ENCODE measurements around the gene SPINK1.
"Not testable (repeated sequence)": the region's sequence is repeated elsewhere in the genome, so short reads cannot be mapped to it uniquely, and the experiment has no call there.

SPINK1 gene

DNA sequence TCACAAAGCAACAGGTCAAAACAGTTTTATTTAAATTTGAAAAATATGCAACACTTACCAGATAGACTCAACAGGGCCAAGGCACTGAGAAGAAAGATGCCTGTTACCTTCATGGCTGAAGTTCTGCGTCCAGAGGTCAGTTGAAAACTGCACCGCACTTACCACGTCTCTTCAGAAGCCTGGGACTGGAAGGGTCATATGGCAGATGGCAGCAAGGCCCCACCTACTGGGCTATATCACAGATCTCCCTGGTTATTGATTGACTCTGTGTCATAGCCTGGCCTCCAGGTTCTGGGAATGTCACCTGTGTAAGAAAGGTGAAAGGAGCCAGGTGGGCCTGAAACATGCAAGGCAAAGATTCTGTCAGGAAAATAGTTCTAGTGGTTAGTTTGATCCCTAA lies at the start of gene SPINK1:
Gene SPINK1 (minus strand): TSS at position 207 of the 400 bp plus-strand sequence. CDS start 94 bp downstream, at position 113.
- no peak for DNase-seq (ENCODE audit: low read depth)

GRCh38 chr5:147880487-147880886 lies 49.0 kb upstream of the SPINK1 start:
- no peak for DNase-seq (ENCODE audit: low read depth)

DNA sequence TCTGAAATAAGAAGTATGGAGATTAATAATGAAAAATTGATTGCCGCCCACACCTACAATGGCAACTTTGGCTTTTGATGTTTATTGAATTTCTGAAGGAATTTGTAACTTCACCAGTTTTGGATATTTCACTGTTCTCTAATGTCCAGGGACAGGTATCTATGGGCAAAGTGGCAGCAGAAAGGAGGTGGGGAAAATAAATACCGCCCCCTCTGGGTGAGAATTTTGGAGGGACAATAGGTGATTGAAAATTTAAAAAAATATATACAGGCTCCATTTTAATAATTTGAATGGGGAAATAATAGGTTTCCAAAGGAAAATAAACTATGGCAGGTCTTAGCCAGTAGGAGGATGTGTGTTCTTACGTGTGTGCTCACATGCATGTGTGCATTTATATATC lies 48.3 kb upstream of the SPINK1 start:
- no peak for DNase-seq (ENCODE audit: low read depth)

GRCh38 chr5:147878066-147878759 lies 46.7 kb upstream of the SPINK1 start, which contains the start of gene SCGB3A2:
SCGB3A2 (plus strand) TSS chr5:147878711; CDS start chr5:147878804, 93 bp downstream.
- DNase-seq (ENCODE audit: low read depth), result no peak

DNA sequence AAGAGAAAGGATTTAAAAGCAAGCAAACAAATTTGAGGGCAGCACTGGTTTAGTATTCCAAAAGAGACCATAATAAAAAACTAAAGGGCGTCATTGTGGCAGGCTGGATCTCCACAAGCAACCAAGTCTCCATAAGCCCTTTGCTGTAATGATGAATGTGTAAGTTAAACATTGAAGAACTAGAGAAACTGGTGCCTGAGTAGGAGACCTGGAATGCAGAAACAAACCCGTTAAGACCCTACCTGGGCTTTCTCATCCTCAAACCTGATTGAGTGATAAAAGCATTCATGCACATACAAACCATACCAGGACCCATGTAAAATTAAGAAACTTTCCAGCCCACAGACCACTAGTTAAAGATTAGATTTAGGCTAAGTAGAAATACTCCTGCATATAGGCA lies 45.2 kb upstream of the SPINK1 start:
- no peak for DNase-seq (ENCODE audit: low read depth)

GRCh38 chr5:147876141-147876540 lies 44.7 kb upstream of the SPINK1 start:
- no peak for DNase-seq (ENCODE audit: low read depth)

DNA sequence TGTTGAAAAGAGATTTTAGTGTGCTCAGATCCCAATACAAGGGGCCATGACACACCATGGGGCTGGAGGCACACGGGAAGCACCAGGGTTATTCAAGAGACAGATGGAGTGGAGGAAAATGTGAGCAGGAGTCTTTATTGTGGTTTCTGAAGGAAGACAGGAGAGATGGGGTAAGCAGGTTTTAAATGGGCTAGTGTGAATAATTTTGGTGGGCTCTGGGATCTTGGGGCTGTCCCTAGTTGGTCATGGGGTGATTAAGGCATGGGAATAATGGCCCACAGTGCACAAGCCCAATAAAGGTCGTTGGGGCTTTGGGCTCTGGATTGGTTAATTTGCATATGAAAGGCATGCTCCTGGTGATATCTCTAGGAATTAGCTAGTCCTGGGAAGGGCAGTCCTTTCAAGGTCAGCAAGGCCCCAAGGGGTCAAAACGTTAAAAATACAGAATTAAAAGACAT lies 43.5 kb upstream of the SPINK1 start:
- no peak for DNase-seq (ENCODE audit: low read depth)

DNA sequence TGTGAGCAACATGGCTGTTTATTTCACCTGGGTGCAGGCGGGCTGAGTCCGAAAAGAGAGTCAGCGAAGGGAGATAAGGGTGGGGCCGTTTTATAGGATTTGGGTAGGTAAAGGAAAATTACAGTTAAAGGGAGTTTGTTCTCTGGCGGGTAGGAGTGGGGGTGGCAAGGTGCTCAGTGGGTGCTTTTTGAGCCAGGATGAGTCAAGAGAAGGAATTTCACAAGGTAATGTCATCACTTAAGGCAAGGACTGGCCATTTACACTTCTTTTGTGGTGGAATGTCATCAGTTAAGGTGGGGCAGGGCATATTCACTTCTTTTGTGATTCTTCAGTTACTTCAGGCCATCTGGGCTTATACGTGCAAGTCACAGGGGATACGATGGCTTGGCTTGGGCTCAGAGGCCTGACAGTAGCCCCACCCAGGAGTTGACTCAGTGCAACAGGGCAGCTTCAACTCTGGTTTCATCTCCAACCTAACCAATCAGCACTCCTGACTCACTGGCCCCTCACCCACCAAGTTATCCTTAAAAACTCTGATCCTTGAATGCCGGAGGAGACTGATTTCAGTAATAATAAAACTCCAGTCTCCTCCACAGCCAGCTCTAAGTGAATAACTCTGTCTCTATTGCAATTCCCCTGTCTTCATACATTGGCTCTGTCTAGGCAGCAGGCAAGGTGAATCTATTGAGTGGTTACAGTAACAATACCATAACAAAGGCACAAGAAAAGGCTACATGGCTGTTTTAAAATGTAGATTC lies 42.8 kb upstream of the SPINK1 start:
- not testable (repeated sequence) for DNase-seq (ENCODE audit: low read depth)

DNA sequence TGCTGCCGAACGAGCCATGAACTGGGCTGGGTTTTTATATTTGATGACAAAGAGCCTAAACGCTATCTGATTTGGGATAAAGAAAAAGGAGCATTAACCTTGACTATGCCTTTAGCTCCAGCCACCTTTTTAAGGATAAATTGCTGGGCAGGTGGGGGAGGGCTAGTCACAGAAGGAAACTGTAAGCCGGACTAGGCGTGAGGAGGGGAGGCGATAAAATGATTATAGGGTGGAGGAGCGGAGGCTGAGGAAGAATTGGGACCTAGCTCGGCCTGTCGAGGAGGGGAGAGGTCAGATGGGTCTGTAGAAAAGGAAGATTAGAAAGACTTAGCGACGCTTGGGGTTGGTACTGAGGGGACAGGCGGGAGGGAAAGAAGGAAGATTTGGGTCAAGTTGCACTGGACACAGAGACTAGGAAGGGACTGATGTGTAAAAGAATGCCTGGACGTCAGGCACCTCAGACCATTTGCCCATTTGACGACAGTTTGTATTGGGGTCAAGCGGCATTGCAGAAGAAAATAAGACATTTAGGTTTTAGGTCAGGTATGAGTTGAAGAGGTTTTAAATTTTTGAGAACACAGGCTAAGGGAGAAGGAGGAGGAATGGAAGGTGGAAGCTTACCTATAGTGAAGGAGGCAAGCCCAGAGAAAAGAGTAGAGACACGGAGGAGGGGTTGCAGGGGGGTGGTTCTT lies 41.4 kb upstream of the SPINK1 start:
- not testable (repeated sequence) for DNase-seq (ENCODE audit: low read depth)

DNA sequence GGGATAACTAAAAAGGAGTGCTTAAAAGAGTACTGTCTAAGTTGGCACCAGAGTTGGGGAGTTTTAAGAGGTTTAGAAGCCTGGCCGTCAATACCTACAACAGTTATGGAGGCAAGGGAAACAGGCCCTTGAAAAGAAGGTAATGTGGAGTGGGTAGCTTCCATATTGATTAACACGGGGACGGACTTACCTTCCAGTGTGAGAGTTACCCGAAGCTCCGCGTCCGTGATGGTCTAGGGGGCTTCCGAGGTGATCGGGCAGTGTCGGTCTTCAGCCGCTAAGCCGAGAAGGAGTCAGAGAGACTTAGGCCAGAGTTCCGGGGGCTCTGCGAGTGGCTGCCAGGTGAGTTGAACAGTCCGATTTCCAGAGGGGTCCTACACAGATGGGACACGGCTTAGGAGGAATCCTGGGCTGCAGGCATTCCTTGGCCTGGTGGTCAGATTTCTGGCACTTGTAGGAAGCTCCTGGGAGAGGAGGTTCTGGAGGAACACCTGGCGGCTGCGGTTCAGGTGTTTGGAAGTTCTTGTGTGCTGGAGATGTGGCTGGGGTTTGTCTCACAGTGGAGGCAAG lies 40.6 kb upstream of the SPINK1 start:
- not testable (repeated sequence) for DNase-seq (ENCODE audit: low read depth)

DNA sequence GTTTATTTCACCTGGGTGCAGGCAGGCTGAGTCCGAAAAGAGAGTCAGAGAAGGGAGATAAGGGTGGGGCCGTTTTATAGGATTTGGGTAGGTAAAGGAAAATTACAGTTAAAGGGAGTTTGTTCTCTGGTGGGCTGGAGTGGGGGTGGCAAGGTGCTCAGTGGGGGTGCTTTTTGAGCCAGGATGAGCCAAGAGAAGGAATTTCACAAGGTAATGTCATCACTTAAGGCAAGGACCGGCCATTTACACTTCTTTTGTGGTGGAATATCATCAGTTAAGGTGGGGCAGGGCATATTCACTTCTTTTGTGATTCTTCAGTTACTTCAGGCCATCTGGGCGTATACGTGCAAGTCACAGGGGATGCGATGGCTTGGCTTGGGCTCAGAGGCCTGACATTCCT lies 38.4 kb upstream of the SPINK1 start:
- DNase-seq (ENCODE audit: low read depth), result not testable (repeated sequence)

DNA sequence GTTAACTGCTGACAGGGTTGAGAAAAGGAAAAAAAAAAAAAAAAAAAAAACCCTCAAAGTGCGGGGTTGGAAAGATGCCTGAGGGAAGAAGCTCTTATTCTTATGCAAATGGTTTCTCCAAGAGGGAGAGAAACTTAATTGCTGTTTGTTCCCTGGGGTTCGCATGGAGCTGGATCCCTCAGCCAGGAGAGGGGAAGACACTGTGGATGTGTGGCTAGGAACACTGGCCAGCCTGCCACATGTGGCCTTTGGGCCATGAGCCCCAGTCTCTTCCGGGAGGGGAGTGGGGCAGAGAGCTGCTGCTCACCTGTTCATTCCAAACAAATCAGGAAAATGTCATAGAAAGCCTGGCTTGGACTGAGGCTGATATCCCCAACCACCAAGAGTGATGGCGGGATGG lies 37.6 kb upstream of the SPINK1 start:
- no peak for DNase-seq (ENCODE audit: low read depth)

GRCh38 chr5:147863454-147864158 lies 32.1 kb upstream of the SPINK1 start:
- DNase-seq (ENCODE audit: low read depth), result no peak

DNA sequence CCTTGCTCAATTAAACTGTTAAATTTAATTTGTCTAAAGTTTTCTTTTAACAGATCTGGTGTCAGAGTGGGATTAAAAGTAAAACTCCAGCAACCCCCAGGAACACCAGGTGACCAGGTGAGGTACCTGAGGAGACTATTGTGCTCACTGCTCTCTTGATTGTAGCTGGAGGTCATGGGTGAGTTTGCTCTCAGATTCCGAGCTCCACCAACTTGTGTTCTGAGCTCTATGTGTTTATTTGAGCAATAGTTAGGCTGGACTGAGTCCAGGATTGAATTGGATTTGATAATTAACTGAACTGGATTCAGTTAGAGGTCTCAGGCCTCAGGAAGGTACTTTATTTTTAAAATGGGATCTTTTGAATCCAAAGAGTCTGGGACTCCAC lies 29.2 kb upstream of the SPINK1 start:
- no peak for DNase-seq (ENCODE audit: low read depth)

- DNase-seq (ENCODE audit: low read depth), result no peak
Observed at GRCh38 chr5:147859962-147860640, 28.6 kb upstream of the SPINK1 start.

- no peak for DNase-seq (ENCODE audit: low read depth)
Observed at GRCh38 chr5:147858565-147858964, 27.1 kb upstream of the SPINK1 start.

DNA sequence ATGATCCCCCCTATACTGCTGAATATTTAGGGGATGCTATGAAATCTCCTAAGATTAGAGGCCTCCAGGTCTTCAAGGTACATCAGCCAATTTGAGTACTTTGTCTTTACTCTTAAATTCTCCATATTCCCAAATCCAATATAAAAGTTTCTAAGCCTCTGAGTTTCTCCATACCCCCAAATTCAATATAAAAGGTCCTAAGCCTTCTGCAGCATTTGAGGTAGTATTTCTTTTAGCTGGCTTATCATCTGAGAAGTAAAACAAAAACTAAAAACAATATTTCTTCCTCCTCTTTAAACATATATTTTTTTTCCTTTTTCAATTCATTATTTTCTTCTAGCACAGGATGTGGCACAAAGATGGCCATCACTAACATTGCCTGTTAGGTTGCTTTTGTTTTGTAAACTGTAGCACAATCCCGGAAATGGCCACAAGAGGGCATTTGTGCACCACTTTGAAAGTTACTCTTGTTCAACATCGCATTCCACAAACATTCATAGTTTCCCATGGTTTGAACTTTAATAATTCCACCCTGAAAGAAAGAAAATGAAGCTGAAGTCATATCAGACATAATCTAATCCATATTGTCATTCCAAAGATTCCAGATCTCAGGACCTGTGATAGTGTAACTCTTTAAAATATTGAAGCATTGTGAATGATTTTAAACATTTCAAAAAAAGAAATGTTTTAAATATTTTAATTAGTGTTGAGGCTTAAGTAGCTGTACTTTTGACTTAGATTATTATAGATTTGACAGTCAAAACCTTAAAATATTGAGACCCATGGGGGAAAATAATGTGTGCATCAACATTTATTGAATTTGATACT lies 26.0 kb upstream of the SPINK1 start:
- DNase-seq (ENCODE audit: low read depth), result peak; percentile 20

GRCh38 chr5:147856801-147857200 lies 25.3 kb upstream of the SPINK1 start:
- no peak for DNase-seq (ENCODE audit: low read depth)

DNA sequence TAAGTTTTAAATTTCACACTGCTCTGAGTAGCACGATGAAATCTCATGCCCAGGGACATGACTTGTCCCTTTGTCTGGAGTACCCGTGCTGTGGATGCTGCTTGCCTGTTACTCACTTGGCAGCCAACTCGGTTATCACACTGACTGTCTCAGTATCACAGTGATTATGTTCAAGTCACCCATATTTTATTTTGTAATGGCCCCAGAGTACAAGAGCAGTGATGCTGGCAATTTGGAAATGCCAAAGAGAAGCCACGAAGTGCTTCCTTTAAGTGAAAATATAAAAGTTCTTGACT lies 24.3 kb upstream of the SPINK1 start:
- DNase-seq (ENCODE audit: low read depth), result no peak
